ENCODE measurements around the gene PURB.

The PURB gene

DNA sequence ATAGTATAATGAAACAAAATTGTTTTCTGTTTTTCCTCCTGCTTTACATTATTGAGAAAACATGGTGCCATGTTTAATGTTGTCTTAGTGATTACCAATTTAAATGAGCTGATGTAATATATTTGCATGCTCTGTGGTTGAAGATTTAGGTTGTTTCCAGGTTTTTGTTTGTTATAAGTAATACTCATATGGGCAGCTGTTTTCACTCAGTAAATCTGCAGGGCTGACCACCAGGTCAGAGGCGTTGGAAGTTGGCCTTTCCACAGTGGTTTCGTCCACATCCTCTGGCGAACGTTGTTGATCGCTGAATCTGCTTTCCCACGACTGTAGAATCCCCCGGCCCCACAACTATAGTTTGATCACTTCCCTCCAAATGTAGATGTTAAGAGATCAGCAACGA, 21.6 kb upstream of the PURB start:
- Histone ChIP-seq H3K79me2 (ENCODE audit: low read length) (no peaks in the 10 kb centered on the region), H3F3A (ENCODE audit: insufficient read depth, low read length) (no peaks in the 10 kb centered on the region), H3K9me3 (replicated peaks; ENCODE audit: insufficient read depth, low read length) (no peaks in the 10 kb centered on the region), H3K9me2 (replicated peaks; ENCODE audit: insufficient read depth, low read length) (no peaks in the 10 kb centered on the region), H3K4me2 (ENCODE audit: low read depth, low read length) (no peak overlapping the region), H3K4me1 (ENCODE audit: low read length) (no peaks in the 10 kb centered on the region), H3K36me3 (replicated peaks; ENCODE audit: insufficient read depth, low read length) (no peaks in the 10 kb centered on the region), H3K4me3 (ENCODE audit: low read length) (no peak overlapping the region), H3K27ac (ENCODE audit: low read length) (no peak overlapping the region), H4K20me1 (ENCODE audit: insufficient read depth, low read length) (no peaks in the 10 kb centered on the region), H2AFZ (ENCODE audit: low read length) (no peak overlapping the region), H3K27me3 (replicated peaks; ENCODE audit: insufficient read depth, low read length) (no peaks in the 10 kb centered on the region), H3K9ac (ENCODE audit: low read length) (no peak overlapping the region)
- no peak for TF ChIP-seq CTCF (IDR thresholded peaks at IDR 0.05; ENCODE audit: low read length)
- no peak for TF ChIP-seq EZH2phosphoT487 (IDR thresholded peaks at IDR 0.05; ENCODE audit: low read length)
- no peak for TF ChIP-seq EZH2 (optimal IDR thresholded peaks at IDR 0.05; ENCODE audit: low read depth, low read length)
- no peak for DNase-seq

DNA sequence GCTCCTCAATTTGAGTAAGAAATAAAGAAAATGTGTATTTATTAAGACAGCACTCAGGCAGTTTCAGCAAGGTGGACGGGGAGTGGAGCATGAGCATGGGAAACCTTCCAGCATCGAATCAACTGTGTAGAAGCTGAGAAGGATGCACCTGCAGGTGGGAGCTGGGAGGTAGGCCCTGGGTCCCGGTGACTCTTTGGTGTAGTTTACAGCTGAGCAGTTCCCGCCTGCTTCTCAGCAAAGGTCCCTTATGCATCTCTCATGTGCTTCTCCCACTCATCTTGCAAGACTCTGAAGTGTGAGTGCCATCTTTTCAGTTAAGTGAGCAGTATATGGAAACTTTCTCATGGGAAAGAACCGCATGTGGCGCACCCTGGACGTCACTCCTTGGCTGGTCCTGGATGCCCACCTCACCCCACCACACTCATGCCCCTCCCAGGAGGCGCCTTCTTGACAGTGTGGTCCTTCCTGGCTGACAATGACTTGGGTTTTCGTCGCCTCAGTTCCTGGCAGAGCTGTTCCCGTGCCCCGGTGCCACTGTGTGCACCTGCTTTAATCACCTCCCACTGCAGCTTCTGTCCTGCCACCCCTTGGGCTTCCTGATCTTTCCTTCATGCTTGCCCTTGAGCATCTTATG, 19.8 kb upstream of the PURB start:
- H3K27me3 ChIP-seq (replicated peaks; ENCODE audit: insufficient read depth, low read length): no peaks in the 10 kb centered on the region
- no peak overlapping the region for H3K9ac ChIP-seq (ENCODE audit: low read length)
- no peaks in the 10 kb centered on the region for H3F3A ChIP-seq (ENCODE audit: insufficient read depth, low read length)
- no peak overlapping the region for H3K4me2 ChIP-seq (ENCODE audit: low read depth, low read length)
- H4K20me1 ChIP-seq (ENCODE audit: insufficient read depth, low read length): no peaks in the 10 kb centered on the region
- no peaks in the 10 kb centered on the region for H3K9me3 ChIP-seq (replicated peaks; ENCODE audit: insufficient read depth, low read length)
- H3K4me1 ChIP-seq (ENCODE audit: low read length): no peaks in the 10 kb centered on the region
- H2AFZ ChIP-seq (ENCODE audit: low read length): no peak overlapping the region
- H3K36me3 ChIP-seq (replicated peaks; ENCODE audit: insufficient read depth, low read length): no peaks in the 10 kb centered on the region
- no peak for DNase-seq
- H3K79me2 ChIP-seq (ENCODE audit: low read length): no peaks in the 10 kb centered on the region
- TF ChIP-seq CTCF (IDR thresholded peaks at IDR 0.05; ENCODE audit: low read length) (no peak), EZH2phosphoT487 (IDR thresholded peaks at IDR 0.05; ENCODE audit: low read length) (no peak), EZH2 (optimal IDR thresholded peaks at IDR 0.05; ENCODE audit: low read depth, low read length) (no peak)
- no peak overlapping the region for H3K27ac ChIP-seq (ENCODE audit: low read length)
- no peak overlapping the region for H3K4me3 ChIP-seq (ENCODE audit: low read length)
- no peaks in the 10 kb centered on the region for H3K9me2 ChIP-seq (replicated peaks; ENCODE audit: insufficient read depth, low read length)

DNA sequence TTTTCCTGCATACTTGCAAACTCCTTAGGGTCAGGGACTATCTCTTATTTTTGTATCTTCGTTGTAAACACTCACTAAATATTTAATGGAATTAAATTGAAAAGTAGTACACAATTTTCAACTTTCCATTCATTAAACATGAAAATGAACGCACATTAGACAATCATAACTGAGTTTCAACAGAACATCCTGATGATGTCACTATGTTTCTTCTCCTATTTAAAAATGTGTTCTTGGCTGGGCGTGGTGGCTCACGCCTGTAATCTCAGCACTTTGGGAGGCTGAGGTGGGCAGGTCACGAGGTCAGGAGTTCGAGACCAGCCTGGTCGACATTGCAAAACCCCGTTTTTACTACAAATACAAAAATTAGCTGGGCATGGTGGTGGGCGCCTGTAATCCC, 14.1 kb upstream of the PURB start:
- H3K27ac ChIP-seq (ENCODE audit: low read length): no peak overlapping the region
- H3K79me2 ChIP-seq (ENCODE audit: low read length): no peaks in the 10 kb centered on the region
- H3K9me2 ChIP-seq (replicated peaks; ENCODE audit: insufficient read depth, low read length): no peaks in the 10 kb centered on the region
- no peaks in the 10 kb centered on the region for H3K27me3 ChIP-seq (replicated peaks; ENCODE audit: insufficient read depth, low read length)
- no peak overlapping the region for H3K9ac ChIP-seq (ENCODE audit: low read length)
- no peaks in the 10 kb centered on the region for H4K20me1 ChIP-seq (ENCODE audit: insufficient read depth, low read length)
- no peak for DNase-seq
- H2AFZ ChIP-seq (ENCODE audit: low read length): no peak overlapping the region
- H3F3A ChIP-seq (ENCODE audit: insufficient read depth, low read length): no peaks in the 10 kb centered on the region
- TF ChIP-seq EZH2phosphoT487 (IDR thresholded peaks at IDR 0.05; ENCODE audit: low read length): no peak
- no peaks in the 10 kb centered on the region for H3K4me1 ChIP-seq (ENCODE audit: low read length)
- no peaks in the 10 kb centered on the region for H3K9me3 ChIP-seq (replicated peaks; ENCODE audit: insufficient read depth, low read length)
- H3K4me2 ChIP-seq (ENCODE audit: low read depth, low read length): no peak overlapping the region
- H3K36me3 ChIP-seq (replicated peaks; ENCODE audit: insufficient read depth, low read length): no peaks in the 10 kb centered on the region
- H3K4me3 ChIP-seq (ENCODE audit: low read length): no peak overlapping the region

GRCh38 chr7:44898039-44898438, 12.7 kb upstream of the PURB start:
- no peak overlapping the region for H3K4me3 ChIP-seq (ENCODE audit: low read length)
- no peaks in the 10 kb centered on the region for H3F3A ChIP-seq (ENCODE audit: insufficient read depth, low read length)
- H3K27me3 ChIP-seq (replicated peaks; ENCODE audit: insufficient read depth, low read length): no peaks in the 10 kb centered on the region
- no peaks in the 10 kb centered on the region for H3K79me2 ChIP-seq (ENCODE audit: low read length)
- H3K27ac ChIP-seq (ENCODE audit: low read length): no peak overlapping the region
- no peak for TF ChIP-seq CTCF (IDR thresholded peaks at IDR 0.05; ENCODE audit: low read length)
- no peak for TF ChIP-seq EZH2 (optimal IDR thresholded peaks at IDR 0.05; ENCODE audit: low read depth, low read length)
- TF ChIP-seq EZH2phosphoT487 (IDR thresholded peaks at IDR 0.05; ENCODE audit: low read length): no peak
- no peak overlapping the region for H3K9ac ChIP-seq (ENCODE audit: low read length)
- no peaks in the 10 kb centered on the region for H3K9me3 ChIP-seq (replicated peaks; ENCODE audit: insufficient read depth, low read length)
- H3K9me2 ChIP-seq (replicated peaks; ENCODE audit: insufficient read depth, low read length): no peaks in the 10 kb centered on the region
- H4K20me1 ChIP-seq (ENCODE audit: insufficient read depth, low read length): no peaks in the 10 kb centered on the region
- no peaks in the 10 kb centered on the region for H3K36me3 ChIP-seq (replicated peaks; ENCODE audit: insufficient read depth, low read length)
- no peak overlapping the region for H3K4me2 ChIP-seq (ENCODE audit: low read depth, low read length)
- no peak for DNase-seq
- H2AFZ ChIP-seq (ENCODE audit: low read length): no peak overlapping the region
- H3K4me1 ChIP-seq (ENCODE audit: low read length): no peaks in the 10 kb centered on the region
